Fibroblast of lung (primary cell): Measurements from ENCODE around the gene CCT6A. TPM values are rescaled to one million over a fixed set of nuclear protein-coding genes. Genes with fewer than 3 reads are reported as not detected.
A peak's percentile ranks its signal among the peaks of the same experiment; 100 is the strongest.
"Not testable (repeated sequence)": the region's sequence is repeated elsewhere in the genome, so short reads cannot be mapped to it uniquely, and the experiment has no call there.

Source experiments
- DNase-seq, 2 donors: peaks; one replicate each; pipeline versions ENCODE4 v3.0.0 to v3.0.0-alpha.2; 2010; ENCODE audit warnings: low read depth in 2 of 2
- H2AFZ ChIP-seq: 2 replicates; pipeline ENCODE4 v1.5.1; 2012; ENCODE audit warnings: low read length, control low read depth, inconsistent platforms
- H3K27ac ChIP-seq: 2 replicates; pipeline ENCODE4 v1.5.1; 2011; ENCODE audit warnings: low read length, control low read depth; ENCODE audit not compliant: insufficient read depth
- H3K27me3 ChIP-seq: 2 replicates; pipeline ENCODE4 v1.5.1; 2011; ENCODE audit warnings: mild to moderate bottlenecking, low read length; ENCODE audit not compliant: control insufficient read depth, insufficient read depth
- H3K36me3 ChIP-seq: 2 replicates; pipeline ENCODE4 v1.5.1; 2011; ENCODE audit warnings: low read length; ENCODE audit not compliant: control insufficient read depth, insufficient read depth
- H3K4me1 ChIP-seq: 2 replicates; pipeline ENCODE4 v1.5.1; 2011; ENCODE audit warnings: low read length; ENCODE audit not compliant: control insufficient read depth, insufficient read depth; ENCODE audit errors: extremely low read depth
- H3K4me2 ChIP-seq: 2 replicates; pipeline ENCODE4 v1.5.1; 2011; ENCODE audit warnings: low read length, control low read depth; ENCODE audit not compliant: insufficient read depth; ENCODE audit errors: extremely low read depth
- H3K4me3 ChIP-seq, 4 experiments: fragments of 200-600 bp in 1 of 4; sonication (generic) in 1 of 4; replicated peaks in 1 of 4; 2 replicates each; pipeline ENCODE4 v1.5.1; 2011 to 2016; ENCODE audit warnings: low read length in 4 of 4, low read depth in 3 of 4, mild to moderate bottlenecking in 3 of 4, control low read depth in 2 of 4, inconsistent platforms in 1 of 4, mixed read lengths in 1 of 4; ENCODE audit not compliant: insufficient read depth in 1 of 4; ENCODE audit errors: control extremely low read depth in 1 of 4
- H3K79me2 ChIP-seq: 2 replicates; pipeline ENCODE4 v1.5.1; 2012; ENCODE audit warnings: mild to moderate bottlenecking, low read length, inconsistent platforms; ENCODE audit not compliant: control insufficient read depth, insufficient read depth
- H3K9ac ChIP-seq: 2 replicates; pipeline ENCODE4 v1.5.1; 2011; ENCODE audit warnings: mild to moderate bottlenecking, low read length, control low read depth; ENCODE audit not compliant: insufficient read depth
- H3K9me3 ChIP-seq: 2 replicates; pipeline ENCODE4 v1.5.1; 2012; ENCODE audit warnings: low read depth, low read length; ENCODE audit not compliant: control insufficient read depth, insufficient read depth
- H4K20me1 ChIP-seq: 2 replicates; pipeline ENCODE4 v1.5.1; 2011; ENCODE audit warnings: low read length; ENCODE audit not compliant: control insufficient read depth, insufficient read depth; ENCODE audit errors: extremely low read depth
- EZH2 ChIP-seq: IDR thresholded peaks from 2 replicates; pipeline ENCODE4 v1.5.1; 2012; ENCODE audit warnings: low read length, control low read depth, mild to moderate bottlenecking; ENCODE audit errors: missing control alignments
- polyA plus RNA-seq, 2 donors: library from polyadenylated mRNA; depleted of rRNA in 1 of 2; stranded (reverse) in 1 of 2; unstranded in 1 of 2; fragments of >200 nt; gene quantifications; 2 replicates each; pipeline ENCODE4 v1.2.1, GENCODE V29; 2011 to 2012; ENCODE audit warnings: missing spikeins in 1 of 2
- total RNA-seq: library from RNA; depleted of rRNA; stranded (reverse); fragments of >200 nt; gene quantifications from 2 replicates; pipeline ENCODE4 v1.2.1, GENCODE V29; 2014
- TF ChIP-seq, protein P1 (sequence below), 2 donors: IDR thresholded peaks in 1 of 2; conservative IDR thresholded peaks in 1 of 2; 1 replicate in 1 of 2; 2 replicates in 1 of 2; pipeline ENCODE4 v1.5.1; 2011 to 2012; ENCODE audit warnings: low read length in 2 of 2, control low read depth in 1 of 2, inconsistent platforms in 1 of 2, low read depth in 1 of 2, mild to moderate bottlenecking in 1 of 2

CCT6A gene
- total and polyA plus RNA-seq, 2 donors (not counting 1 experiment from before 2014, with no cell fraction given): 158 to 172 TPM

DNA sequence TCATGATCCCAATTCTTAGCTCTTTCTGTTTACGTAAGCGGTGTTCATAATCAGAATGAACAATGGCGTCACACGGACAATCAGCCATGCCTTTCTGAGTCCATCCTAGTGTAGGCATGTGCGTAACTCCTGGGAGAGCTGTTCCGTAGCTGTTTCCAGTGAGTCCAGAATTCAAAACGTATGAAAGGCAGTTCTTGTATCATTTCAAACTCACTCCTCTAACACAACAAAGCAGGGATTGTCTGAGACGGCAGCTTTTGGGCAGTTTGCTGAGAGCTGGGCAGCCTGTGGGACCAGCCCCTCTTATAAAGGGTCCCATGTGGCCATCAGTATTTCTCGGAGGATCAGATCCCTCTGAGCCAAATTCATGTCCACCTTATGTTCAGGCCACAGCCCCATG lies 43.7 kb upstream of the CCT6A start:
- TF ChIP-seq, protein P1, sequence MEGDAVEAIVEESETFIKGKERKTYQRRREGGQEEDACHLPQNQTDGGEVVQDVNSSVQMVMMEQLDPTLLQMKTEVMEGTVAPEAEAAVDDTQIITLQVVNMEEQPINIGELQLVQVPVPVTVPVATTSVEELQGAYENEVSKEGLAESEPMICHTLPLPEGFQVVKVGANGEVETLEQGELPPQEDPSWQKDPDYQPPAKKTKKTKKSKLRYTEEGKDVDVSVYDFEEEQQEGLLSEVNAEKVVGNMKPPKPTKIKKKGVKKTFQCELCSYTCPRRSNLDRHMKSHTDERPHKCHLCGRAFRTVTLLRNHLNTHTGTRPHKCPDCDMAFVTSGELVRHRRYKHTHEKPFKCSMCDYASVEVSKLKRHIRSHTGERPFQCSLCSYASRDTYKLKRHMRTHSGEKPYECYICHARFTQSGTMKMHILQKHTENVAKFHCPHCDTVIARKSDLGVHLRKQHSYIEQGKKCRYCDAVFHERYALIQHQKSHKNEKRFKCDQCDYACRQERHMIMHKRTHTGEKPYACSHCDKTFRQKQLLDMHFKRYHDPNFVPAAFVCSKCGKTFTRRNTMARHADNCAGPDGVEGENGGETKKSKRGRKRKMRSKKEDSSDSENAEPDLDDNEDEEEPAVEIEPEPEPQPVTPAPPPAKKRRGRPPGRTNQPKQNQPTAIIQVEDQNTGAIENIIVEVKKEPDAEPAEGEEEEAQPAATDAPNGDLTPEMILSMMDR (conservative IDR thresholded peaks at IDR 0.05 in 1 of 2, IDR thresholded peaks at IDR 0.05 in 1 of 2; ENCODE audit: low read depth in 1 of 2, low read length in 2 of 2): no peak
- no peak for TF ChIP-seq EZH2
- Histone ChIP-seq H3K4me3 (no peak overlapping the region), H3K27me3 (no peaks in the 10 kb centered on the region), H3K9ac (no peak overlapping the region), H3K4me1 (no peaks in the 10 kb centered on the region), H3K9me3 (no peaks in the 10 kb centered on the region), H3K79me2 (no peaks in the 10 kb centered on the region), H3K36me3 (no peaks in the 10 kb centered on the region), H2AFZ (no peak overlapping the region), H3K27ac (no peak overlapping the region), H4K20me1 (no peaks in the 10 kb centered on the region), H3K4me2 (no peak overlapping the region)
- no peak for DNase-seq

DNA sequence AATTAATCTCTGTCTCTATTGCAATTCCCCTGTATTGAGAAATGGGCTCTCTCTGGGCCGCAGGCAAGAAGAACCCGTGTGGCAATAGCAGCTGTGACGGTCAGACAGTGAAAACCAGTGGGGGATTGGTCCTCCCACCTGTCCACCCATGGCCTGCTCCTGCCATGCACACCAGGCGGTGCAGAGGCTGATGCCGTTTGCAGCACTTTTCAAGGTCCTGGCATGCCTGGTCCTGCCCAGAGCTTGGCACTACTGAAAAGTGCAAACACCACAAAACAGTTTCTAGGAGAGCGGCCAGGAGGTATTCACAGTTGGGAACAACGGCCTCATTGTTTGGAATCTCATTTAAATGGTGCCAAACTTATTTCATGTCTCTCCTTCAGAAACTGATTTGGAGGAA lies 41.9 kb upstream of the CCT6A start:
- no peaks in the 10 kb centered on the region for H3K36me3 ChIP-seq
- no peaks in the 10 kb centered on the region for H3K27me3 ChIP-seq
- H3K4me3 ChIP-seq: no peak overlapping the region
- H3K9me3 ChIP-seq: no peaks in the 10 kb centered on the region
- no peak overlapping the region for H3K4me2 ChIP-seq
- DNase-seq: peak in 1 of 2 donors; percentile 49
- no peak overlapping the region for H3K27ac ChIP-seq
- no peaks in the 10 kb centered on the region for H4K20me1 ChIP-seq
- H3K79me2 ChIP-seq: no peaks in the 10 kb centered on the region
- H3K9ac ChIP-seq: no peak overlapping the region
- no peaks in the 10 kb centered on the region for H3K4me1 ChIP-seq
- TF ChIP-seq, protein P1 (conservative IDR thresholded peaks at IDR 0.05 in 1 of 2, IDR thresholded peaks at IDR 0.05 in 1 of 2; ENCODE audit: low read depth in 1 of 2, low read length in 2 of 2): no peak
- TF ChIP-seq EZH2: no peak
- H2AFZ ChIP-seq: no peak overlapping the region

DNA sequence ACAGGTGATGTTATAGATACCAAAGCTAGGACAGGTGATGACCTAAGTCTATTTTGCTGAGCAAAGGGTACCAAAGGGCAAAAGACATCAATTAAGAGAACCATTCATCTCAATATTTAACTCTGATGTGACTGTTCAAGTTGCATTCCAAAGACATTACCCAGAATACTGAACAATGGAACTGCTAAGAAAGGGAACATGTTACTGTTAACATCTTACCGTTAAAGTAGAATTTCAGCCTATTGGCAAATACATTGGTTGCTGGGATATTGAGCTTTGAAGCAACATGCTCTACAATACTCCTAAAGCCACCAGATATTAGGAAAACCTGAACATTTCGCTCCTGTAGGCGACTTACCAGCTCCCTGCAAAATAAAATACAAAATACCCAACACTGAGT lies 34.5 kb upstream of the CCT6A start:
- H3K27me3 ChIP-seq, H3K36me3 ChIP-seq, H4K20me1 ChIP-seq, H3K9me3 ChIP-seq, H3K4me3 ChIP-seq, H3K79me2 ChIP-seq, H3K4me1 ChIP-seq, H3K9ac ChIP-seq, DNase-seq, H2AFZ ChIP-seq, H3K27ac ChIP-seq, H3K4me2 ChIP-seq: not testable (repeated sequence)
